ENCODE data around the gene CSAD. TPM values are rescaled to one million over a fixed set of nuclear protein-coding genes. Genes with fewer than 3 reads are reported as not detected.
"Not testable (repeated sequence)": the region's sequence is repeated elsewhere in the genome, so short reads cannot be mapped to it uniquely, and the experiment has no call there.

The CSAD gene
- total RNA-seq, 2 experiments from 2014 or later = 28.6 to 31.0 TPM

DNA sequence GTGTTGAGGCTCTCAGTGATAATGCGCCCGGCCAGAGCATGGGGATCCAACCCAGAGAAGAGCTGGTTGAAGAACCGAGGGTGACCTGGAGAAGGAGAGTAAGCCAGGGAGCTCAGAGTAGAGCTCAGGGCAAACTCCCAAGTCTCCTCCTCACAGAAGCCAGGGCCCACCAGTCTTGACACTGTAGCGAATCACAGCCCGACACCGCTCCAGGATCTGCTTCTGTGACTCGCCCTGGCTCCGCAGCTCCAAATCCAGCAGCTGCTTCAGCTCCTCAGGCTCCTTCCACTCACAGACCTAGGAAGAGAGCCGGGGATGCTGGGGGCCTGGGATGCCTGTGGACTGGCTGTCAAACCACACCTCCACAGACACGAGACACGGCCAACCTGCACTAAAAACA is 8.4 kb downstream of the CSAD start:
- ChIA-PET CTCF (no interaction called here), POLR2A (interaction anchor here (1.4 kb wide), 1 partner anchor 8 kb away, joined by 5 read pairs; the partner anchor contains the start of genes CSAD and ZNF740)
- Mint-ChIP-seq H3K27me3 (no peaks in the 10 kb centered on the region), H3K4me3 (no peak overlapping the region), H3K4me1 (peaks cover 12% of the 10 kb centered on the region), H3K27ac (no peak overlapping the region), H3K9me3 (no peaks in the 10 kb centered on the region), H3K36me3 (ENCODE audit: low read depth) (peaks cover 9% of the 10 kb centered on the region)
- DNase-seq = peak; percentile 3

GRCh38 chr12:53171725-53172329 is 8.9 kb downstream of the CSAD start:
- Mint-ChIP-seq H3K9me3 (no peaks in the 10 kb centered on the region), H3K27ac (no peak overlapping the region), H3K36me3 (ENCODE audit: low read depth) (peaks cover 9% of the 10 kb centered on the region), H3K27me3 (no peaks in the 10 kb centered on the region), H3K4me3 (no peak overlapping the region), H3K4me1 (peaks cover 10% of the 10 kb centered on the region)
- ChIA-PET POLR2A (interaction anchor here (1.4 kb wide), 1 partner anchor 8 kb away, joined by 5 read pairs; the partner anchor contains the start of genes CSAD and ZNF740), CTCF (no interaction called here)
- peak; percentile 1 for DNase-seq

DNA sequence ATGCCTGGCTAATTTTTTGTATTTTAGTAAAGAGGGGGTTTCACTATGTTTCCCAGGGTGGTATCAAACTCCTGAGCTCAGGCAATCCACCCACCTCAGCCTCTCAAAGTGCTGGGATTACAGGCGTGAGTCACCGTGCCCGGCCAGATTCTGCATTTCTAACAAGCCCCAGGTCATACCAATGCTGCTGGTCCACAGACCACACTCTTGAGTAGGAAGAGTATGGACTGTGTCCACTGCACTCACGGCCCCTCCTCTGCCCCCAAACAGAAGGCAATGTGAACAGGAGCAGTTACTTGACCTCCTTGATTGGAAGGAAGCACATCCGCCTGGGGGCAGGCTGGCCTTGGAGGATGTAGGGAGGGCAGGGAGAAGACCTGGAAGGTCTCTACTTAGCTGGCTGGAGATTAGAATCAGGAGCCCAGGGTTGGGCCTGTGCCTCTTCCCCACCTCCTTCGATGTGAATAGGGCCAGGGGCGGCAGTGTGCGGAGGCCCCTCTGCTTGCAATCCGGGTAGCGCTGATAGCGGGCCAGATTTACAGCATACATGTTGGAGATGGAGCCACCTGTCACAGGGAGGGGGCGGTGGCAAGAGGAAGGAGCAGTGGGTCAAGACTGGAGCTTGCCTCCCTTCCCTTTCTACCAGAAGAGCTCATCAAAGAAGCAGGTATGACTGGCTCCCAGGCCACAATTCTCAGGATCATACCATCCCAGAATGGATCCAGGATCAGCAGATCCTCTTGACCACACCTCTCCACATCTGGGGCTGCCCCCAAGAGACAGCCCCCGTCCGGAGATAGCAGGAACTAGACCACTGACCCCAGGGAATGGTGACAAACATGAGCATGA is 9.6 kb downstream of the CSAD start:
- no peaks in the 10 kb centered on the region for H3K9me3 Mint-ChIP-seq
- DNase-seq = no peak
- H3K27ac Mint-ChIP-seq = no peak overlapping the region
- ChIA-PET POLR2A (interaction anchor here (1.0 to 1.4 kb wide), 2 partner anchors 9 to 10 kb away, joined by 4 to 5 read pairs; partner anchors contain the start of genes CSAD and ZNF740), CTCF (no interaction called here)
- H3K4me3 Mint-ChIP-seq = no peak overlapping the region
- no peaks in the 10 kb centered on the region for H3K27me3 Mint-ChIP-seq
- H3K36me3 Mint-ChIP-seq (ENCODE audit: low read depth) = peaks cover 9% of the 10 kb centered on the region
- H3K4me1 Mint-ChIP-seq = peaks cover 10% of the 10 kb centered on the region

- DNase-seq = no peak
- H3K27ac Mint-ChIP-seq = no peak overlapping the region
- H3K4me1 Mint-ChIP-seq = peaks cover 4% of the 10 kb centered on the region
- H3K36me3 Mint-ChIP-seq (ENCODE audit: low read depth) = peaks cover 9% of the 10 kb centered on the region
- ChIA-PET POLR2A (interaction anchor here (1.0 kb wide), 1 partner anchor 9 kb away, joined by 4 read pairs; no protein-coding TSS in a partner anchor), CTCF (no interaction called here)
- no peaks in the 10 kb centered on the region for H3K9me3 Mint-ChIP-seq
- no peak overlapping the region for H3K4me3 Mint-ChIP-seq
- H3K27me3 Mint-ChIP-seq = no peaks in the 10 kb centered on the region
Measured at GRCh38 chr12:53170215-53170614, 10.5 kb downstream of the CSAD start.

GRCh38 chr12:53169644-53170043 is 11.1 kb downstream of the CSAD start:
- Mint-ChIP-seq H3K36me3 (ENCODE audit: low read depth) (peaks cover 9% of the 10 kb centered on the region), H3K4me1 (no peaks in the 10 kb centered on the region), H3K4me3 (no peak overlapping the region), H3K9me3 (no peaks in the 10 kb centered on the region), H3K27ac (no peak overlapping the region), H3K27me3 (no peaks in the 10 kb centered on the region)
- ChIA-PET CTCF (no interaction called here), POLR2A (no interaction called here)
- DNase-seq = no peak

DNA sequence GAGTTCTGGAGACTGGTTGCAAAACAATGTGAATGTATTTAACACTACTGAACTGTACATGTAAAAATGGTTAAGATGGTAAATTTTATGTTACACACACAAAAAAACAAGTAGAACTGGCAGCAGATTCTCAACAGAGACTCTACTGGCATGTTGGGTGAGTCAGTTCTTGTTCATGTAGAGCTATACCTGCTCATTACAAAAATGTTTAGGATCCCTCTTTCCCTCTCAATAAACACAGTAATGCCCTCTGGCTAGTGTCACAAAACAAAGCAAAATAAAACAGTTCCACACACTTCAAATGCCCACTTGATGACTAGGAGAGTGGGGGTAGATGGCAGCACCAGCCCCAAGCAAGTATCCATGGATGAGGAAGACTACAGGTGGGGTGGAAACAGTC is 13.9 kb downstream of the CSAD start:
- POLR2A ChIA-PET = no interaction called here
- DNase-seq = no peak
- CTCF ChIA-PET = no interaction called here
- Mint-ChIP-seq H3K4me3 (no peak overlapping the region), H3K4me1 (no peaks in the 10 kb centered on the region), H3K27me3 (no peaks in the 10 kb centered on the region), H3K36me3 (ENCODE audit: low read depth) (peaks cover 9% of the 10 kb centered on the region), H3K9me3 (no peaks in the 10 kb centered on the region), H3K27ac (no peak overlapping the region)

DNA sequence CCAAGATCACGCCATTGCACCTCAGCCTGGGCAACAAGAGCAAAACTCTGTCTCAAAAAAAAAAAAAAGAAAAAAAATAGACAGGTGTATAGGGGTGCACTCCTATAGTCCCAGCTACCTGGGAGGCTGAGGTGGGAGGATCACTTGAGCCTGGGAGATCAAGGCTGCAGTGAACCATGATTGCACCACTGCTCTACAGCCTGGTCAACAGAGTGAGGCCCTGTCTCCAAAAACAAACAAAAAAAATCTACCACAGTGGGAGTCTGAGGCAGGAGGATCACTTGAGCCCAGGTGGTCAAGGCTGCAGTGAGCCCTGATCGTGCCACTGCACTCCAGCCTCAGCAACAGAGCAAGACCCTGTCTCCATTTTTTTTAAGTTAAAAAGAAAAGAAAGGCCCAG is 17.7 kb downstream of the CSAD start:
- DNase-seq; H3K27ac Mint-ChIP-seq; H3K9me3 Mint-ChIP-seq; H3K4me3 Mint-ChIP-seq; CTCF ChIA-PET; H3K36me3 Mint-ChIP-seq (ENCODE audit: low read depth); POLR2A ChIA-PET; H3K27me3 Mint-ChIP-seq: not testable (repeated sequence)
- peaks cover 12% of the 10 kb centered on the region for H3K4me1 Mint-ChIP-seq

GRCh38 chr12:53161119-53161911 is 19.4 kb downstream of the CSAD start:
- no peak for DNase-seq
- ChIA-PET POLR2A (interaction anchor here (0.9 to 3.7 kb wide), 9 partner anchors 9 to 217 kb away, joined by 3 to 33 read pairs (median 6); partner anchors contain the start of genes AAAS, CSAD, ITGB7 and PFDN5), CTCF (interaction anchor here (0.9 to 5.3 kb wide), 13 partner anchors 19 to 264 kb away, joined by 3 to 41 read pairs (median 6); partner anchors contain the start of genes AAAS, CSAD, ESPL1 and ZNF740)
- H3K9me3 Mint-ChIP-seq = no peaks in the 10 kb centered on the region
- no peak overlapping the region for H3K27ac Mint-ChIP-seq
- no peak overlapping the region for H3K4me3 Mint-ChIP-seq
- peaks cover 12% of the 10 kb centered on the region for H3K4me1 Mint-ChIP-seq
- no peaks in the 10 kb centered on the region for H3K27me3 Mint-ChIP-seq
- no peaks in the 10 kb centered on the region for H3K36me3 Mint-ChIP-seq (ENCODE audit: low read depth)

DNA sequence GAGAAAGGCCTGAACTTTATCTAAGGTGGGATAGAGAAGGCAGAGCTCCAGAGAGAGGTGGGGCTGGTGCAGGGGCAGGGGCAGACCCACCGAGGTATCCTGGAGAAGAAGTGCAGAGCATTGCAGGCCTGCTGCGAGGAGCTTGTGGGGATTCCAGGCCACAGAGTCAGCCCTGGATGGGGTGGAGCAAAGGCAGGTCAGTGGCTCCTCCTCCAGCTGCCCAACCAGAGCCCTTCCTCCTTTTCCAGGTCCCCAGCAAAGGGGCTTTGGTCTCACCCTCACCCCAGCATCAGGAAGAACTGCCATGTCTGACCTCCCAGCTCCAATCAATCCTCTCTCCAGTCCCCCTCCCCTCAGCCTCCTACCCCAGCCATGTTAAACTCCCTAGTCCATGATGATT is 20.1 kb downstream of the CSAD start:
- no peaks in the 10 kb centered on the region for H3K9me3 Mint-ChIP-seq
- H3K27ac Mint-ChIP-seq = no peak overlapping the region
- ChIA-PET CTCF (interaction anchor here (1.2 to 5.3 kb wide), 27 partner anchors 8 to 265 kb away, joined by 3 to 41 read pairs (median 9); partner anchors contain the start of genes AAAS, CSAD, ESPL1 and ITGB7), POLR2A (interaction anchor here (0.8 to 3.7 kb wide), 16 partner anchors 10 to 218 kb away, joined by 3 to 33 read pairs (median 5); partner anchors contain the start of genes AAAS, CSAD, ESPL1 and ITGB7)
- DNase-seq = no peak
- no peaks in the 10 kb centered on the region for H3K27me3 Mint-ChIP-seq
- H3K4me1 Mint-ChIP-seq = peaks cover 12% of the 10 kb centered on the region
- no peak overlapping the region for H3K4me3 Mint-ChIP-seq
- no peaks in the 10 kb centered on the region for H3K36me3 Mint-ChIP-seq (ENCODE audit: low read depth)

GRCh38 chr12:53160000-53160399 is 20.7 kb downstream of the CSAD start:
- Mint-ChIP-seq H3K27me3 (no peaks in the 10 kb centered on the region), H3K36me3 (ENCODE audit: low read depth) (no peaks in the 10 kb centered on the region), H3K9me3 (no peaks in the 10 kb centered on the region), H3K4me1 (peaks cover 12% of the 10 kb centered on the region), H3K27ac (peak overlapping the region; percentile 40), H3K4me3 (no peak overlapping the region)
- ChIA-PET POLR2A (interaction anchor here (0.7 to 3.7 kb wide), 21 partner anchors 14 to 219 kb away, joined by 3 to 33 read pairs (median 5); partner anchors contain the start of genes AAAS, CSAD, ESPL1 and ITGB7), CTCF (interaction anchor here (0.7 to 5.3 kb wide), 45 partner anchors 9 to 317 kb away, joined by 3 to 41 read pairs (median 5); partner anchors contain the start of genes AAAS, CSAD, ESPL1 and ITGB7)
- no peak for DNase-seq

DNA sequence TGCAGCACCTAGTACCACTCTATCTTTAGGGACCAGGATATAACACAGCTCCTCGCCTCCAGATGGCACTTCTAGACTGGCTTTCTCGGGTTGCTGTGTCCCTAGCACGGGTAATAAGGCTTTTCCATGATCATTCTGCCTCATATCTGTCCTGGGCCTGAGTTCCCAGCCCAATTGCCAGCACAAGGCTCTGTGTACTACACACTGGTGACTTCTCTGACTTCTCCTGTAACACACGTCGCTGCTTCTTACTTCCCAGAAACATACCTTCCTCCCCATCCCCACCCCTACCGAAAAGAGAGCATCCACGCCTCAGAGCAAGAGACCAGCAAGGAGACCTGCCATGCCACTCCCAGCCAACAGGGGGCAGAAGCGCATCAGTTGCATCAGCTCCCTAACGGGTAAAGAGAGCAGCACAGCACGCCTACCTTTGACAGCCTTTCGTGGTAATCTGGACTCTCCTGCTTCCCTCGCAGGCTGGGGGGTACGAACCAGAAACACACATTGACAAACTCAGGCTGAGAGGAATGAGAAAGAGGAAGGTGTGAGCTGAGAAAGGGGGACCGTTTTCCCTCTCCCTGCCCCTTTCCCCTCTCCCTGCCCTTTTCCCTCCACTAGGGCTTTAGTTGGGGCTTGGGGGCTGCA is 21.4 kb downstream of the CSAD start:
- H3K27me3 Mint-ChIP-seq = no peaks in the 10 kb centered on the region
- H3K36me3 Mint-ChIP-seq (ENCODE audit: low read depth) = no peaks in the 10 kb centered on the region
- H3K27ac Mint-ChIP-seq = peak overlapping the region; percentile 21
- ChIA-PET POLR2A (interaction anchor here (0.7 to 3.7 kb wide), 18 partner anchors 14 to 162 kb away, joined by 3 to 33 read pairs (median 5); partner anchors contain the start of genes AAAS, CSAD, ESPL1 and ITGB7), CTCF (interaction anchor here (0.7 to 5.3 kb wide), 47 partner anchors 9 to 349 kb away, joined by 3 to 41 read pairs (median 5); partner anchors contain the start of genes AAAS, CSAD, ESPL1 and ITGB7)
- H3K4me1 Mint-ChIP-seq = peaks cover 12% of the 10 kb centered on the region
- DNase-seq = peak; percentile 93
- no peak overlapping the region for H3K4me3 Mint-ChIP-seq
- no peaks in the 10 kb centered on the region for H3K9me3 Mint-ChIP-seq

DNA sequence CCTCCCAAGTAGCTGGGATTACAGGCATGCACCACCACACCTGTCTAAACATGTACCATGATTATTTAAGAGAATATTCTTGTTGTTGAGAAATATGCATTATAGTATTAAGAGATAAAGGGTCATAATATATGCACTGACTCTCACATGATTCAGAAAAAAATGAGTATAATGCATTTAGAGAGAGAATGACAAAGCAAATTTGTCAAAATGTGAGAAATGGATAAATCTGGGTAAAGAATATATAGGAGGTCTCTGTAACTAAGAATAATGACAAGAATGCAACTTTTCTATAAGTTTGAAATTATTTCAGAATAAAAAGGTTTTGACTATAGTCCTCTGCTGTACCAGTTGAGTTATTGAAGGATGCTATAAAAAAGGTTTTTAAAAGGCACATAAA is 28.3 kb downstream of the CSAD start:
- no peaks in the 10 kb centered on the region for H3K4me1 Mint-ChIP-seq
- H3K27ac Mint-ChIP-seq = no peak overlapping the region
- no peaks in the 10 kb centered on the region for H3K36me3 Mint-ChIP-seq (ENCODE audit: low read depth)
- H3K4me3 Mint-ChIP-seq = no peak overlapping the region
- no peaks in the 10 kb centered on the region for H3K9me3 Mint-ChIP-seq
- ChIA-PET CTCF (no interaction called here), POLR2A (interaction anchor here (0.6 kb wide), 1 partner anchor 22 kb away, joined by 3 read pairs; no protein-coding TSS in a partner anchor)
- H3K27me3 Mint-ChIP-seq = peaks cover 2% of the 10 kb centered on the region
- no peak for DNase-seq
